Mucosa of rectum (tissue), 2 donors: ENCODE data around the gene SLC2A14.
"Not testable (repeated sequence)": the region's sequence is repeated elsewhere in the genome, so short reads cannot be mapped to it uniquely, and the experiment has no call there.

ENCODE experiments used
- H3K27ac ChIP-seq, 2 donors: one replicate each; pipeline ENCODE4 v1.7.0; 2013; ENCODE audit warnings: inconsistent platforms in 2 of 2, low read depth in 2 of 2, low read length in 2 of 2
- H3K27me3 ChIP-seq, 2 donors: one replicate each; pipeline ENCODE4 v1.7.0; 2013; ENCODE audit warnings: low read length in 2 of 2; ENCODE audit not compliant: control insufficient read depth in 2 of 2, insufficient read depth in 2 of 2
- H3K36me3 ChIP-seq, 2 donors: one replicate each; pipeline ENCODE4 v1.7.0; 2013; ENCODE audit warnings: low read length in 2 of 2; ENCODE audit not compliant: control insufficient read depth in 2 of 2, insufficient read depth in 2 of 2
- H3K4me1 ChIP-seq, 2 donors: one replicate each; pipeline ENCODE4 v1.7.0; 2013; ENCODE audit warnings: low read length in 2 of 2, mild to moderate bottlenecking in 1 of 2; ENCODE audit not compliant: control insufficient read depth in 2 of 2, insufficient read depth in 2 of 2
- H3K4me3 ChIP-seq, 2 donors: one replicate each; pipeline ENCODE4 v1.7.0; 2013; ENCODE audit warnings: low read length in 2 of 2
- H3K9ac ChIP-seq, 2 donors: one replicate each; pipeline ENCODE4 v1.7.0; 2013; ENCODE audit warnings: low read length in 2 of 2, low read depth in 1 of 2, mild to moderate bottlenecking in 1 of 2
- H3K9me3 ChIP-seq, 2 donors: one replicate each; pipeline ENCODE4 v1.7.0; 2013; ENCODE audit warnings: low read length in 2 of 2; ENCODE audit not compliant: control insufficient read depth in 2 of 2
- donor health status: healthy.
- donor health status: Normal muscosa, but diverticular disease.

Gene SLC2A14

DNA sequence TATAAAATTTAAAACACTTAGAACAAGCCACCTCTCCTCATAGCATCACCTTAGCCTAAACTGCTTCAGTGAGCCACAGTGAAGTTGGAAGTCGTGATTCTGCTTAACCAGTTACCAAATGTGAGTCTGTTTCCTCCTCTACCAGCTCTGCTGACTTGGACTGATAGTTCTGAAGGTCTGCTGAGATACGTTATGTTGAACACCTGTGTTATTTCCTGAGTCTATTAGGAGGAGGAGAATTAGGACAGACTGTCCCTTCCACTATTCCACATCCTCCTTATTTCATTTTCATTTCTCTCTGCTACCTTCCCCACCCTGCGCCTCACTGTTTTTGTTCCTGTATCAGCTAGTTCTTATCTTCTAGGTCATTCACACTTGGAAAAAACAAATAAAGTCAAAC lies 2.4 kb downstream of the SLC2A14 start:
- no peak overlapping the region for H3K4me3 ChIP-seq
- no peaks in the 10 kb centered on the region for H3K36me3 ChIP-seq
- no peaks in the 10 kb centered on the region for H3K9me3 ChIP-seq
- no peaks in the 10 kb centered on the region for H3K4me1 ChIP-seq
- H3K27me3 ChIP-seq = peaks cover 0 to 2% of the 10 kb centered on the region in 2 donors
- H3K27ac ChIP-seq = no peak overlapping the region
- no peak overlapping the region for H3K9ac ChIP-seq

DNA sequence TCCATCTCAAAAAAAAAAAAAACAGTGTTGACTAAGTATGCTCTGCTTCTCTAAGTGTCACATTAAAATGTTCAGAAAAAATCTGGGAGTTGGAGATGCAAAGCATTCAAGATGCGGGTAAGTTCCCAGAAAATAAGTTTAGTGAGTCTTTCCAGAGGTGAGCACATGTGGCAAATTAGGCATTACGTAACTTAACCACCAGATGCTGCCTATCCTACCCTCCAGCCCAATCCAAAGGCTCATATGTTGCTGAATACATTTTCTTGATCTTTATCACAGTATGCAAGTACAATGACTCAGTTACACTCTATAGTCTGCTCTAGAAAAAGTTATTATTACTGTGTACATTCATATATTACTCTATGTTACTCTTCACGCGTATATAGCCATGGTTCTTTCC lies 3.6 kb downstream of the SLC2A14 start:
- Histone ChIP-seq H3K36me3 (no peaks in the 10 kb centered on the region), H3K4me3 (no peak overlapping the region), H3K27ac (no peak overlapping the region), H3K4me1 (no peaks in the 10 kb centered on the region), H3K9ac (no peak overlapping the region), H3K9me3 (no peaks in the 10 kb centered on the region), H3K27me3 (peaks cover 0 to 2% of the 10 kb centered on the region in 2 donors)

DNA sequence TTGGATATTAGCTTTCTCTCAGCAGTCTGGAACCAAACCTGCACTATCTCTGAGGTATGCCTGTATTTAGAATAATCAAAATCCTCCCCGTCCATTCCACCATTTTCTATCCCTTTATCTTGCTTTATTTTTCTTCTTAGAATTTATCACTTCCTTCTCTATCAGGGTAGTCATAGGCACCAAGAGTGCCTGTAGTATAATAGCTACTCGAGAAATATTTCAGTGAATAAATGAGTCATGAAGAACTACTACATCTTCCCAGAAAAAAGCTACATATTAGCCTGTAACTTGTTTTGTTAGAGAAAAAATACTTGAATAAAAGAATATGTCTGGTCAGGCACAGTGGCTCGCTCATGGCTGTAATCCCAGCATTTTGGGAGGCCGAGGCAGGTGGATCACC lies 4.3 kb downstream of the SLC2A14 start:
- Histone ChIP-seq H3K4me3 (no peak overlapping the region), H3K27me3 (peaks cover 0 to 2% of the 10 kb centered on the region in 2 donors), H3K4me1 (no peaks in the 10 kb centered on the region), H3K27ac (no peak overlapping the region), H3K9ac (no peak overlapping the region), H3K36me3 (no peaks in the 10 kb centered on the region), H3K9me3 (no peaks in the 10 kb centered on the region)

DNA sequence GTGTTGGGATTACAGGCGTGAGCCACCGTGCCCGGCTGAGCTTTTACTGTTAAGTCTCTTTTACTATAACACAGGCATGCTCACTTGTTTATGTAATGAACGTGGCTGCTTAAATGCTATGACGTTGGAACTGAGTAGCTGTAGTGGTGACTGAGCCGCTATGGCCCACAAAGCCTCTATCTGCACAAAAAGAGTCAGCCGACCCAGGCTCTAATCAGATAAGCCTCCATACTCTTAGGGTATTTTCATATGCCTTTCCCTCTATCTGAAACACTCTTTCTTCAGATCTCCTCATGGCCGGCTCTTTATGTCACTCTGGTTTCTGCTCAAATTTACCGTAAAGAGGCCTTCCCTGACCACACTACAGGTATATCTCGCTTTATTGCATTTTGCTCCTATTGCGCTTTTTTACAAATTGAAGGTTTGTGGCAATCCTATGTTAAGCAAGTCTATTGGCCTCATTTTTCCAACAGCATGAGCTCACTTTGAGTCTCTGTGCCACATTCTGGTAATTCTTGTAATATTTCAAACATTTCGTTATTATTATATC lies 8.0 kb downstream of the SLC2A14 start:
- no peaks in the 10 kb centered on the region for H3K36me3 ChIP-seq
- H3K9ac ChIP-seq = no peak overlapping the region
- H3K4me3 ChIP-seq = no peak overlapping the region
- H3K27ac ChIP-seq = no peak overlapping the region
- H3K9me3 ChIP-seq = no peaks in the 10 kb centered on the region
- no peaks in the 10 kb centered on the region for H3K4me1 ChIP-seq
- H3K27me3 ChIP-seq = no peaks in the 10 kb centered on the region

DNA sequence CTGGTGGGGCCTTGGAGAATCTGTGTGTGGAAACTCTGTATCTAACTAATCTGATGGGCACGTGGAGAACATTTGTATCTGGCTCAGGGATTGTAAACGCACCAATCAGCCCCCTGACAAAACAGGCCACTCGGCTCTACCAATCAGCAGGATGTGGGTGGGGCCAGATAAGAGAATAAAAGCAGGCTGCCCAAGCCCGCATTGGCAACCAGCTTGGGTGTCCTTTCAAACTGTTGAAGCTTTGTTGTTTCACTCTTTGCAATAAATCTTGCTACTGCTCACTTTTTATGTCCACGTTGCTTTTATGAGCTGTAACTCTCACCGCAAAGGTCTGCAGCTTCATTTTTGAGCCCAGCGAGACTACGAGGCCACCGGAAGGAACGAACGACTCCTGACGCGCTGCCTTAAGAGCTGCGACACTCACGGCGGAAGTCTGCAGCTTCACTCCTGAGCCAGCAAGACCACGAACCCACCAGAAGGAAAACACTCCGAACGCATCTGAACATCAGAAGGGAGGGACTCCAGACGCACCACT lies 9.8 kb downstream of the SLC2A14 start:
- H3K9ac ChIP-seq, H3K27me3 ChIP-seq, H3K4me1 ChIP-seq, H3K27ac ChIP-seq, H3K4me3 ChIP-seq, H3K36me3 ChIP-seq, H3K9me3 ChIP-seq: not testable (repeated sequence)

DNA sequence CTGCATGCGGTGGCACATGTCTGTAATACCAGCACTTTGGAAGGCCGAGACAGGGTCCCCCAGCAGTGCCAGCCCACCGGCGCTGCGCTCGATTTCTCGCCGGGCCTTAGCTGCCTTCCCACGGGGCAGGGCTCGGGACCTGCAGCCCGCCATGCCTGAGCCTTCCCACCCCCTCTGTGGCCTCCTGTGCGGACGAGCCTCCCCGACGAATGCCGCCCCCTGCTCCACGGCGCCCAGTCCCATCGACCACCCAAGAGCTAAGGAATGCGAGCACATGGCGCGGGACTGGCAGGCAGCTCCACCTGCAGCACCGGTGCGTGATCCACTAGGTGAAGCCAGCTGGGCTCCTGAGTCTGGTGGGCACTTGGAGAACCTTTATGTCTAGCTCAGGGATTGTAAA lies 10.4 kb downstream of the SLC2A14 start:
- H3K9ac ChIP-seq, H3K4me3 ChIP-seq, H3K4me1 ChIP-seq, H3K27ac ChIP-seq, H3K27me3 ChIP-seq, H3K36me3 ChIP-seq, H3K9me3 ChIP-seq: not testable (repeated sequence)

DNA sequence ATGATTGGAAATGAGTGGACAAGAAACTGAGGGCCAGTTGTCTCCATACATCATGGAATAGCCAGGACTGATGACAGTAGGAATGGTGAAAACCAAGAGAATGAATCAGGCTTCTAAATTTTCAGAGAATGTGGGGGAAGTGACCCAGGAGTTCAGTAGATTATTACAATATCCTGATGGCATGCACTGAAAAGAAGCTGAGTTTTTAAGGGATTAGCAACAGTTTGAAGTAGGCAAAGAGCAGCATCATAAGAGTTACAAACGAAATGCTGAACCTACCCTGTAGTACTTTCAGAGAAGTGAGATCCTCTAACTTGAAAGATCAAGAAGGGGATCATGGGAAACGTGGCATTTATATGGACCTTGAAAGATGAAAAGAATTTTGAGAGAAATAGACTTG lies 13.2 kb downstream of the SLC2A14 start:
- H3K27ac ChIP-seq = no peak overlapping the region
- H3K36me3 ChIP-seq = no peaks in the 10 kb centered on the region
- no peak overlapping the region for H3K9ac ChIP-seq
- H3K9me3 ChIP-seq = no peaks in the 10 kb centered on the region
- H3K4me3 ChIP-seq = no peak overlapping the region
- H3K4me1 ChIP-seq = no peaks in the 10 kb centered on the region
- no peaks in the 10 kb centered on the region for H3K27me3 ChIP-seq

DNA sequence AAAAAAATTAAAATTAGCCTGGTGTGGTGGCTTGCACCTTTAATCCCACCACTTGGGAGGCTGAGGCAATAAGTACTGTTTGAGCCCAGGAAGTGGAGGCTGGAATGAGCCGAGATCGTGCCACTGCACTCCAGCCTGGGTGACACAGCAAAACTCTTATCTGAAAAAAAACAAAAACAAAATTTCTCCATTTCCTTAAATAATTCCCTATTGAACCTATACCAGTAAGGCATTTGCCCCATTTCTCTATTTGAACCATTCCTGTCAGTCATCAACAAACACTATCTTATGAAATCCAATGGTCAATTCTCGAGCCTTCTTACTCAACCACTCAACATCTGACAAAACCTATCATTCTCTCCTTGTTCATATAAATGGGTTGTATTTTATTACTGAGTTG lies 14.7 kb downstream of the SLC2A14 start:
- H3K4me3 ChIP-seq = no peak overlapping the region
- no peaks in the 10 kb centered on the region for H3K27me3 ChIP-seq
- no peaks in the 10 kb centered on the region for H3K36me3 ChIP-seq
- no peak overlapping the region for H3K27ac ChIP-seq
- H3K9me3 ChIP-seq = no peaks in the 10 kb centered on the region
- H3K4me1 ChIP-seq = no peaks in the 10 kb centered on the region
- no peak overlapping the region for H3K9ac ChIP-seq

DNA sequence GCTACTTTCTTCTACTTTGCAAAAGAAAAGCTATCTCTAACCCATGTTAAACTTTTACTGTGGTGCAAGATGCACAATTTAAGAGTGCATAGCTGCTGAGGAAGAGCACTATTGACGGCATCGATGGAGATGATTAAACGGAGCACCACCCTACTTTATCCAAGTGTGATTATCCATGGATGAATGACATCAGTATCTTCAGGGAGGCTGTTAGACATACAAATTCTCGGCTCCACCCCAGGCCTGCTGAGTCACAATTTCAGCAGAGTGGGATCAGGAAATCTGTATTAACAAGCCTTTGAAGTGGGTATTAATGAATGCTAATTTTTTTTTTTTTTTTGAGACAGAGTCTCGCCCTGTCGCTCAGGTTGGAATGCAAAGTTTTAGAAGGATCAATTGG lies 16.2 kb downstream of the SLC2A14 start:
- Histone ChIP-seq H3K9ac (no peak overlapping the region), H3K27me3 (no peaks in the 10 kb centered on the region), H3K36me3 (no peaks in the 10 kb centered on the region), H3K27ac (no peak overlapping the region), H3K4me3 (no peak overlapping the region), H3K4me1 (no peaks in the 10 kb centered on the region), H3K9me3 (no peaks in the 10 kb centered on the region)

DNA sequence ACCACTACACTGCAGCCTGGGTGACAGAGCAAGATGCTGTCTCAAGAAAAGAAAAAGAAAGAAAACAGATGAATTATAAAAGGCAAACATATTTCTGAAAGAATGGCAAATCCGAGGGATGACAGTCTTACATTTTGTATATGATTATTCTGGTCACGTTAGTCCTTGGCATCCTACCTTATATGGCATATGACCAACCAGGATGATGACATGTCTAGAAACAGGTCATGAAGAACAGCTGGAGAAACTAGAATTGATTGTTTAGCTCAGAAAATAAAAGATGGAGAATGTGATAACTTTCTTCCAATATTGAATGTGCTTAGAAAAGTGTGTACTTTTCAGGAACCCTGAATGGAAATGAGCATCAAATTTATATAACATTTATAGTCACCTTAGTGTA lies 19.2 kb downstream of the SLC2A14 start:
- no peak overlapping the region for H3K9ac ChIP-seq
- no peak overlapping the region for H3K27ac ChIP-seq
- no peaks in the 10 kb centered on the region for H3K9me3 ChIP-seq
- no peak overlapping the region for H3K4me3 ChIP-seq
- no peaks in the 10 kb centered on the region for H3K27me3 ChIP-seq
- H3K4me1 ChIP-seq = no peaks in the 10 kb centered on the region
- no peaks in the 10 kb centered on the region for H3K36me3 ChIP-seq

DNA sequence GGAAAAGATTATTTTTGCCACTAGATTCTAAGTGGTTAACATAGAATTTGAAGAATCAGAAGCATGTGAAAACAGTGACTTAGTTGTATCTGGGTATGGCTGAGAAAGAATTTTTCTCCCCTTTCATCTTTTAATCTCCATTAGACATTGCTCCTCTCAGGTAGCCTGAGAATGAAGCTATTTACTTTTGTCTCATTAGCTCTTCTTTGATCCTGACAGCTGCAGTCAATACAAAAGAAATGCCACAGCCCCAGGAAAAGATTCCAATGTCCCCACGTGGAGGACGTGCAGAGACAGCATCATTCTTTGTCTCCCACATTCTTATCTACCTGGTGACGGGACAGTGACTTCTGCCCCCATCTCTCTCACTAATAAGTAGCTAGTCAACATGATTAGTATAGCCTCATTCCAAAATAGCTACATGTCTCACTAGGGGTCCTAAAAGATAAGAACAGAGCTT lies 21.1 kb downstream of the SLC2A14 start:
- not testable (repeated sequence) for H3K27ac ChIP-seq, H3K9me3 ChIP-seq, H3K36me3 ChIP-seq, H3K27me3 ChIP-seq, H3K4me1 ChIP-seq, H3K9ac ChIP-seq, H3K4me3 ChIP-seq
